HL-60 (cell line): Measurements from ENCODE around the gene AFF4.

Experiments
- DNase-seq, 2 experiments: peaks; one replicate each; pipeline ENCODE4 v3.0.0-alpha.2; 2010 to 2020; ENCODE audit warnings: low read depth in 1 of 2, low spot score in 1 of 2
- H3K27ac ChIP-seq: fragments of 250-450 bp; sonication (Bioruptor Pico); replicated peaks from 2 replicates; pipeline ENCODE4 v1.5.1; 2020; ENCODE audit warnings: mild to moderate bottlenecking, moderate library complexity
- H3K27me3 ChIP-seq: fragments of 250-450 bp; sonication (Bioruptor Pico); 2 replicates; pipeline ENCODE4 v1.5.1; 2021; ENCODE audit warnings: mild to moderate bottlenecking, moderate library complexity; ENCODE audit not compliant: insufficient read depth, poor library complexity, severe bottlenecking
- H3K4me3 ChIP-seq: replicated peaks from 2 replicates; pipeline ENCODE4 v1.5.1; 2011; ENCODE audit warnings: mild to moderate bottlenecking, control low read depth, low read length; ENCODE audit not compliant: insufficient read depth
- CTCF ChIP-seq: IDR thresholded peaks from one replicate; pipeline ENCODE4 v1.5.1; 2011; ENCODE audit warnings: low read length, control low read depth, inconsistent platforms; ENCODE audit not compliant: insufficient read depth
- GABPA ChIP-seq: IDR thresholded peaks from 2 replicates; pipeline ENCODE4 v1.6.1; 2012; ENCODE audit warnings: low read depth
- POLR2AphosphoS5 ChIP-seq: IDR thresholded peaks from 2 replicates; pipeline ENCODE4 v1.6.1; 2012; ENCODE audit warnings: low read depth
- REST ChIP-seq: IDR thresholded peaks from 2 replicates; pipeline ENCODE4 v1.6.1; 2012; ENCODE audit warnings: low read depth; ENCODE audit not compliant: insufficient replicate concordance
- SPI1 ChIP-seq: IDR thresholded peaks from 2 replicates; pipeline ENCODE4 v1.6.1; 2012; ENCODE audit warnings: low read depth, mild to moderate bottlenecking, borderline replicate concordance

Gene AFF4

GRCh38 chr5:132827943-132828673 is 135.3 kb downstream of the AFF4 start:
- DNase-seq = no peak
- TF ChIP-seq GABPA (no peak), SPI1 (no peak), CTCF (no peak), POLR2AphosphoS5 (no peak), REST (no peak)
- H3K27me3 ChIP-seq = peaks cover 2% of the 10 kb centered on the region
- no peak overlapping the region for H3K4me3 ChIP-seq
- no peak overlapping the region for H3K27ac ChIP-seq

DNA sequence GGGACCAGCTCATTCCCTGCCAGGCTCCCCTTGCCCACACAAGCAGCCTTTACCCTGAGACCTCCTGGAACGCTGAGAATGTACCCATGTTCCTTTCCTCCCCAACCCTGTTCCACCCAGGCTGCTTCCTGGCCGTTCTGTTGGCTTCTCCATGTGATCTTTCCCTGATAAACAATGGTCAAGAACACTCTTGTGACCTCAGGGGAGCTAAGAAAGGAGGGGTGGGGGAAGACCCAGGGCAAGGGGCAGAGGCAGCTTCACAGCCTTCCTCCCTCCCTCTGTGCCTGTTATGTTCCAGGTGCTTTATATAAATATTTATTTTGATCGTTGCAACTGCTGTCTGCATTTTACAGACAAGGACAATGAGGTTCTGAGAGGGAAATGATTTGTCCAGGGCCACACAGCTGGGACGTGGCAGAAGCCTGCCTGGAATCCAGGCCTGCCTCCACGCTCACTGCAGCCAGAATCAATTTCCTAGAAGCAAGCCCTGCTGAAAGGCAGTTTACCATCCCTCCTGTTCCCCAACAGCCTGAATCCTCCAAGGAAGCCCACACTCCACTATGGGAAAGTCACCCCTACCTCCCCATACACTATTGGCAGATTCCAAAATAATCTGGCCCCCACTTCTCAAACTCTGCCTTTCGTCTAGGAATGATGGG is 136.9 kb downstream of the AFF4 start:
- no peak for DNase-seq
- peaks cover 2% of the 10 kb centered on the region for H3K27me3 ChIP-seq
- TF ChIP-seq CTCF (no peak), SPI1 (no peak), REST (no peak), GABPA (no peak), POLR2AphosphoS5 (no peak)
- no peak overlapping the region for H3K4me3 ChIP-seq
- no peak overlapping the region for H3K27ac ChIP-seq

DNA sequence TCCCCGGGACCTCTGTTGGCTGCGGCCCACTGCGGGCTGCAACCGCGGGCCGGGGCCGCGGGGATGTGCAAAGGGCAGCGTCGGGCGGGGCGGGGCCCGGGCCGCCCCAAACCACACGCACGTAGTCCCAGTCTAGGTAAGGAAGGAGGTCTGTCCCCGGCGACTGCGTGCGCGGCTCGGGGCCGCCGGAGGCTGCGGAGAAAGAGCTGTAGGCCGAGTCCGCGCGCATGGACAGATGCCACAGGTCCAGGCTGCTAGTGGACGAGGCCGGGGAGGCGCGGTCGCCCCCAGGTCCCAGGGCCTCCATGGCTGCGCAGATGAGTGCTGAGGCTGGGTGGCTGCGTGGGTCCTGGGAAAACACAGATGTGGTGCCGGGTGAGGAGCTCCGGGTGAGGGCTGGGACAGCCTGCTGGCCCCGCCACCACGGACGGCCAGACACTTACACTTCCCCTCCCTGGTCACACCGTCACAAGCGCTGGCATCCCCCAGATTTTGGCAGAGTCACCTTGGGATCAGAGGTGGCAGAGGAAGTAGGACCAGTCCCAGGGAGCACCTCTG is 137.5 kb downstream of the AFF4 start:
- no peak overlapping the region for H3K4me3 ChIP-seq
- H3K27ac ChIP-seq = no peak overlapping the region
- no peak for DNase-seq

More for the DNA sequence above, 137.5 kb downstream of the AFF4 start:
- no peak for TF ChIP-seq REST
- no peak for TF ChIP-seq CTCF
- no peak for TF ChIP-seq POLR2AphosphoS5
- TF ChIP-seq SPI1 = no peak
- no peak for TF ChIP-seq GABPA
- peaks cover 2% of the 10 kb centered on the region for H3K27me3 ChIP-seq
